Dermis blood vessel endothelial cell (primary cell): Measurements from ENCODE around the gene IFT88. TPM values are rescaled to one million over a fixed set of nuclear protein-coding genes. Genes with fewer than 3 reads are reported as not detected.
A peak's percentile ranks its signal among the peaks of the same experiment; 100 is the strongest.
"Not testable (repeated sequence)": the region's sequence is repeated elsewhere in the genome, so short reads cannot be mapped to it uniquely, and the experiment has no call there.

ENCODE experiments used
- DNase-seq: peaks from one replicate; pipeline ENCODE4 v3.0.0; 2010
- total RNA-seq: library from RNA; depleted of rRNA; stranded (reverse); fragments of >200 nt; gene quantifications from 2 replicates; pipeline ENCODE4 v1.2.3, GENCODE V29; 2014

IFT88 gene
- total RNA-seq, 1 donor from 2014 or later: 10.7 TPM

- no peak for DNase-seq
Measured at GRCh38 chr13:20633802-20634201, 66.8 kb downstream of the IFT88 start.

- no peak for DNase-seq
Measured at GRCh38 chr13:20636079-20636478, 69.1 kb downstream of the IFT88 start.

GRCh38 chr13:20637811-20638210 lies 70.9 kb downstream of the IFT88 start:
- DNase-seq: no peak

- DNase-seq: no peak
Measured at GRCh38 chr13:20647758-20648157, 80.8 kb downstream of the IFT88 start.

- DNase-seq: no peak
Measured at GRCh38 chr13:20652946-20653345, 86.0 kb downstream of the IFT88 start.

- peak; percentile 55 for DNase-seq
Measured at GRCh38 chr13:20654156-20654555, 87.2 kb downstream of the IFT88 start.

GRCh38 chr13:20658451-20659040 lies 91.6 kb downstream of the IFT88 start:
- no peak for DNase-seq

- no peak for DNase-seq
Measured at GRCh38 chr13:20664351-20664750, 97.4 kb downstream of the IFT88 start.

GRCh38 chr13:20666948-20667347 lies 100.0 kb downstream of the IFT88 start:
- no peak for DNase-seq

GRCh38 chr13:20667857-20668437 lies 101.0 kb downstream of the IFT88 start:
- DNase-seq: no peak

- no peak for DNase-seq
Measured at GRCh38 chr13:20669162-20669561, 102.2 kb downstream of the IFT88 start.

GRCh38 chr13:20671789-20672188 lies 104.8 kb downstream of the IFT88 start:
- DNase-seq: no peak

GRCh38 chr13:20672772-20673171 lies 105.8 kb downstream of the IFT88 start:
- DNase-seq: no peak

- DNase-seq: no peak
Measured at GRCh38 chr13:20673715-20674114, 106.8 kb downstream of the IFT88 start.

GRCh38 chr13:20676213-20676612 lies 109.3 kb downstream of the IFT88 start:
- no peak for DNase-seq

GRCh38 chr13:20678606-20679005 lies 111.6 kb downstream of the IFT88 start:
- DNase-seq: not testable (repeated sequence)

- DNase-seq: no peak
Measured at GRCh38 chr13:20679879-20680278, 112.9 kb downstream of the IFT88 start.

GRCh38 chr13:20680416-20681080 lies 113.6 kb downstream of the IFT88 start:
- DNase-seq: no peak

GRCh38 chr13:20681481-20681880 lies 114.5 kb downstream of the IFT88 start:
- not testable (repeated sequence) for DNase-seq

- no peak for DNase-seq
Measured at GRCh38 chr13:20682061-20682460, 115.1 kb downstream of the IFT88 start.

- DNase-seq: no peak
Measured at GRCh38 chr13:20684041-20684440, 117.1 kb downstream of the IFT88 start.

GRCh38 chr13:20684546-20684945 lies 117.6 kb downstream of the IFT88 start:
- no peak for DNase-seq

- DNase-seq: no peak
Measured at GRCh38 chr13:20685092-20685491, 118.1 kb downstream of the IFT88 start.

GRCh38 chr13:20686167-20686566 lies 119.2 kb downstream of the IFT88 start:
- no peak for DNase-seq
